Fibroblast of lung (primary cell): Measurements from ENCODE around the gene CCDC85C. TPM values are rescaled to one million over a fixed set of nuclear protein-coding genes. Genes with fewer than 3 reads are reported as not detected.

Source experiments
- DNase-seq, 2 donors: peaks; one replicate each; pipeline versions ENCODE4 v3.0.0 to v3.0.0-alpha.2; 2010; ENCODE audit warnings: low read depth in 2 of 2
- H2AFZ ChIP-seq: 2 replicates; pipeline ENCODE4 v1.5.1; 2012; ENCODE audit warnings: low read length, control low read depth, inconsistent platforms
- H3K27ac ChIP-seq: 2 replicates; pipeline ENCODE4 v1.5.1; 2011; ENCODE audit warnings: low read length, control low read depth; ENCODE audit not compliant: insufficient read depth
- H3K27me3 ChIP-seq: 2 replicates; pipeline ENCODE4 v1.5.1; 2011; ENCODE audit warnings: mild to moderate bottlenecking, low read length; ENCODE audit not compliant: control insufficient read depth, insufficient read depth
- H3K36me3 ChIP-seq: 2 replicates; pipeline ENCODE4 v1.5.1; 2011; ENCODE audit warnings: low read length; ENCODE audit not compliant: control insufficient read depth, insufficient read depth
- H3K4me1 ChIP-seq: 2 replicates; pipeline ENCODE4 v1.5.1; 2011; ENCODE audit warnings: low read length; ENCODE audit not compliant: control insufficient read depth, insufficient read depth; ENCODE audit errors: extremely low read depth
- H3K4me2 ChIP-seq: 2 replicates; pipeline ENCODE4 v1.5.1; 2011; ENCODE audit warnings: low read length, control low read depth; ENCODE audit not compliant: insufficient read depth; ENCODE audit errors: extremely low read depth
- H3K4me3 ChIP-seq, 4 experiments: fragments of 200-600 bp in 1 of 4; sonication (generic) in 1 of 4; replicated peaks in 1 of 4; 2 replicates each; pipeline ENCODE4 v1.5.1; 2011 to 2016; ENCODE audit warnings: low read length in 4 of 4, low read depth in 3 of 4, mild to moderate bottlenecking in 3 of 4, control low read depth in 2 of 4, inconsistent platforms in 1 of 4, mixed read lengths in 1 of 4; ENCODE audit not compliant: insufficient read depth in 1 of 4; ENCODE audit errors: control extremely low read depth in 1 of 4
- H3K79me2 ChIP-seq: 2 replicates; pipeline ENCODE4 v1.5.1; 2012; ENCODE audit warnings: mild to moderate bottlenecking, low read length, inconsistent platforms; ENCODE audit not compliant: control insufficient read depth, insufficient read depth
- H3K9ac ChIP-seq: 2 replicates; pipeline ENCODE4 v1.5.1; 2011; ENCODE audit warnings: mild to moderate bottlenecking, low read length, control low read depth; ENCODE audit not compliant: insufficient read depth
- H3K9me3 ChIP-seq: 2 replicates; pipeline ENCODE4 v1.5.1; 2012; ENCODE audit warnings: low read depth, low read length; ENCODE audit not compliant: control insufficient read depth, insufficient read depth
- H4K20me1 ChIP-seq: 2 replicates; pipeline ENCODE4 v1.5.1; 2011; ENCODE audit warnings: low read length; ENCODE audit not compliant: control insufficient read depth, insufficient read depth; ENCODE audit errors: extremely low read depth
- CTCF ChIP-seq, 2 donors: IDR thresholded peaks in 1 of 2; conservative IDR thresholded peaks in 1 of 2; 1 replicate in 1 of 2; 2 replicates in 1 of 2; pipeline ENCODE4 v1.5.1; 2011 to 2012; ENCODE audit warnings: low read length in 2 of 2, control low read depth in 1 of 2, inconsistent platforms in 1 of 2, low read depth in 1 of 2, mild to moderate bottlenecking in 1 of 2
- EZH2 ChIP-seq: IDR thresholded peaks from 2 replicates; pipeline ENCODE4 v1.5.1; 2012; ENCODE audit warnings: low read length, control low read depth, mild to moderate bottlenecking; ENCODE audit errors: missing control alignments
- polyA plus RNA-seq, 2 donors: library from polyadenylated mRNA; depleted of rRNA in 1 of 2; stranded (reverse) in 1 of 2; unstranded in 1 of 2; fragments of >200 nt; gene quantifications; 2 replicates each; pipeline ENCODE4 v1.2.1, GENCODE V29; 2011 to 2012; ENCODE audit warnings: missing spikeins in 1 of 2
- total RNA-seq: library from RNA; depleted of rRNA; stranded (reverse); fragments of >200 nt; gene quantifications from 2 replicates; pipeline ENCODE4 v1.2.1, GENCODE V29; 2014

Gene CCDC85C
- total and polyA plus RNA-seq, 2 donors (not counting 1 experiment from before 2014, with no cell fraction given) = 4.6 to 9.6 TPM

- no peak for DNase-seq
- H4K20me1 ChIP-seq = no peaks in the 10 kb centered on the region
- H3K4me1 ChIP-seq = peaks cover 15% of the 10 kb centered on the region
- no peaks in the 10 kb centered on the region for H3K36me3 ChIP-seq
- H3K27me3 ChIP-seq = no peaks in the 10 kb centered on the region
- no peak overlapping the region for H3K27ac ChIP-seq
- H3K9me3 ChIP-seq = no peaks in the 10 kb centered on the region
- H3K4me3 ChIP-seq = no peak overlapping the region
- no peak overlapping the region for H3K9ac ChIP-seq
- no peak for TF ChIP-seq CTCF (conservative IDR thresholded peaks at IDR 0.05 in 1 of 2, IDR thresholded peaks at IDR 0.05 in 1 of 2; ENCODE audit: low read depth in 1 of 2, low read length in 2 of 2)
- no peak for TF ChIP-seq EZH2
- H2AFZ ChIP-seq = no peak overlapping the region
- peaks cover 3% of the 10 kb centered on the region for H3K79me2 ChIP-seq
- no peak overlapping the region for H3K4me2 ChIP-seq
Observed at GRCh38 chr14:99540196-99541032, 63.6 kb downstream of the CCDC85C start.

GRCh38 chr14:99539491-99539890, 64.5 kb downstream of the CCDC85C start:
- no peak for DNase-seq
- peaks cover 3% of the 10 kb centered on the region for H3K79me2 ChIP-seq

GRCh38 chr14:99538733-99539132, 65.3 kb downstream of the CCDC85C start:
- no peak overlapping the region for H3K9ac ChIP-seq
- H2AFZ ChIP-seq = no peak overlapping the region
- no peak overlapping the region for H3K4me2 ChIP-seq

More at GRCh38 chr14:99539491-99539890, 64.5 kb downstream of the CCDC85C start:
- Histone ChIP-seq H3K9me3 (no peaks in the 10 kb centered on the region), H3K4me3 (no peak overlapping the region), H3K4me1 (peaks cover 15% of the 10 kb centered on the region), H3K9ac (no peak overlapping the region), H2AFZ (no peak overlapping the region), H3K27ac (no peak overlapping the region), H4K20me1 (no peaks in the 10 kb centered on the region), H3K36me3 (no peaks in the 10 kb centered on the region), H3K27me3 (no peaks in the 10 kb centered on the region), H3K4me2 (no peak overlapping the region)
- TF ChIP-seq EZH2 (no peak), CTCF (conservative IDR thresholded peaks at IDR 0.05 in 1 of 2, IDR thresholded peaks at IDR 0.05 in 1 of 2; ENCODE audit: low read depth in 1 of 2, low read length in 2 of 2) (no peak)

More at GRCh38 chr14:99538733-99539132, 65.3 kb downstream of the CCDC85C start:
- H3K79me2 ChIP-seq = peaks cover 1% of the 10 kb centered on the region
- no peak overlapping the region for H3K27ac ChIP-seq
- DNase-seq = no peak
- peaks cover 15% of the 10 kb centered on the region for H3K4me1 ChIP-seq
- no peak overlapping the region for H3K4me3 ChIP-seq
- H4K20me1 ChIP-seq = no peaks in the 10 kb centered on the region
- no peak for TF ChIP-seq CTCF (conservative IDR thresholded peaks at IDR 0.05 in 1 of 2, IDR thresholded peaks at IDR 0.05 in 1 of 2; ENCODE audit: low read depth in 1 of 2, low read length in 2 of 2)
- H3K27me3 ChIP-seq = no peaks in the 10 kb centered on the region
- no peaks in the 10 kb centered on the region for H3K36me3 ChIP-seq
- no peaks in the 10 kb centered on the region for H3K9me3 ChIP-seq
